Activated T-helper 2 cell treated with anti-CD3 and anti-CD28 coated beads, Interferon-gamma antibody, Interleukin-2, Interleukin-4, amounts not matched to agents 10 μg/mL and 5 μg/mL and 100 μg/mL, durations not matched to agents 14 hours and 24 hours and 36 hours (primary cell): ENCODE data around the gene MET. TPM values are rescaled to one million over a fixed set of nuclear protein-coding genes. Genes with fewer than 3 reads are reported as not detected.
"Not testable (repeated sequence)": the region's sequence is repeated elsewhere in the genome, so short reads cannot be mapped to it uniquely, and the experiment has no call there.

Experiments
- DNase-seq: peaks from one replicate; pipeline ENCODE4 v3.0.0; 2021; ENCODE audit warnings: low spot score
- H3K27ac Mint-ChIP-seq: one replicate; pipeline ENCODE4 v1.8.0; 2021; ENCODE audit warnings: mixed read lengths
- H3K27me3 Mint-ChIP-seq: one replicate; pipeline ENCODE4 v1.8.0; 2021; ENCODE audit warnings: low read depth, mixed read lengths
- H3K36me3 Mint-ChIP-seq: one replicate; pipeline ENCODE4 v1.8.0; 2021; ENCODE audit warnings: low read depth, mixed read lengths
- H3K4me1 Mint-ChIP-seq: one replicate; pipeline ENCODE4 v1.8.0; 2021; ENCODE audit warnings: low read depth, mixed read lengths
- H3K4me3 Mint-ChIP-seq: one replicate; pipeline ENCODE4 v1.8.0; 2021; ENCODE audit warnings: low read depth, mild to moderate bottlenecking, moderate library complexity, mixed read lengths
- H3K9me3 Mint-ChIP-seq: one replicate; pipeline ENCODE4 v1.8.0; 2021; ENCODE audit warnings: mixed read lengths
- intact Hi-C: fragments of 100-400 bp; cut with micrococcal nuclease; formaldehyde crosslinking; loops from one replicate; pipeline ENCODE4 v1.15.1; 2023
- total RNA-seq: library from RNA; stranded (reverse); gene quantifications from 2 replicates; pipeline ENCODE4 v1.2.3, GENCODE V29; 2022

MET gene
- total RNA-seq, 1 donor from 2014 or later: 1.5 TPM

DNA sequence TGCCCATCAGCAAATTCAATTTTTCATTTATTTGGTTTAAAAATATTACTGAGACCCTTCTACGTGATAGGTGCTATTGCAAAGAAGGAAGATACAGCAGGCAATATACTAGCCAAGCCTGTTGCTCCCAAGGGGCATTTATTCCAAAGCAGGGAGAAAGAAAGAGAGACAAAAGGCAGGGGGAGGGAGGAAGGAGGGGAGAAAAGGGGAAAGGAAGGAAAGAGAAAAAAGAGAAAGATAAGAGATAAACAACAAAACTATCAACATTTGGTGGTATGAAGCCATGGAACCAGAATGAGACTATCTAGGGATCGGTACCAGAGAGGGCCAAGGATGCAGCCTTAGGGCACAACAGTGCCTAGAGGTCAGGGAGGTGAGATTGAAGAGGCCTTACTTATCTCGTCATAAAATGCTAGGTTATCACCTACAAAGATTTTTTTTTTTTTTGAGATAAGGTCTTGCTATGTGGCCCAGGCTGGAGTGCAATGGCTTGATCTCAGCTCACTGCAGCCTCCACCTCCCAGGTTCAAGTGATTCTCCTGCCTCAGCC lies 135.1 kb downstream of the MET start:
- H3K4me1 Mint-ChIP-seq: peaks cover 7% of the 10 kb centered on the region
- H3K27me3 Mint-ChIP-seq: peaks cover 13% of the 10 kb centered on the region
- H3K36me3 Mint-ChIP-seq: no peaks in the 10 kb centered on the region
- intact Hi-C loops: loop anchor here (5.0 to 10.0 kb wide), 2 partner anchors 635 to 662 kb away; no protein-coding TSS in a partner anchor
- no peak overlapping the region for H3K27ac Mint-ChIP-seq
- DNase-seq: no peak
- no peaks in the 10 kb centered on the region for H3K9me3 Mint-ChIP-seq
- no peak overlapping the region for H3K4me3 Mint-ChIP-seq

DNA sequence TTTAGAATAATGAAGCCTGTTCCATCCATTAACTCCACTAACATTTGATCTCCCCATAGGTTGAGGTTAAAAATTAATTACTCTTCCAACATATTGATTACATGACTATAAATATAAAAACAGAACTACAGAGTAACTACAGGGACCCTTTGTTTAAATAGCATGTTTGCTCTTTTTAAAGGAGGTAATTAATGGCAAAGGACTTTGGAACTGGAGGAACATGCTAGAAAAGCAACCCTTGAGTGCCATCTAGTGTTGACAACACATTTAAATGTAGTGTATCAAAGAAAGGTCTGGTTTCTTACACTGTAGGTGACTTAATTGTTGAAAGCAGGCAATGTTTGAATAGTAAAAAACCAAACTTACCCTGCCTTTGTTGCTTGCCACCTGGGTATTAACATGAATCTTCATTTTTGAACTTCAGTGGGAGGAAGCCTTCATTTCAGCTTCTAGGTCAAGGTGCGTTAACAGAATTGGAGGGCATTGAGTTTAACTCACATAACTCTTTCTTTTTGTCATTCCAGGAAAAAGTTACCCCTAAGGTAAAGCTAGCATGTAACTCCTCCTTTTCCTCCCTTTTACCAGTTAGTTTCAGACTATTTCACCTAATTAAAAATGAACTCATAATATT lies 137.8 kb downstream of the MET start:
- Mint-ChIP-seq H3K9me3 (no peaks in the 10 kb centered on the region), H3K36me3 (no peaks in the 10 kb centered on the region), H3K27me3 (peaks cover 18% of the 10 kb centered on the region), H3K4me3 (no peak overlapping the region), H3K27ac (no peak overlapping the region), H3K4me1 (peaks cover 3% of the 10 kb centered on the region)
- DNase-seq: no peak
- intact Hi-C loops: loop anchor here (1.0 to 10.0 kb wide), 4 partner anchors 218 to 665 kb away; no protein-coding TSS in a partner anchor

DNA sequence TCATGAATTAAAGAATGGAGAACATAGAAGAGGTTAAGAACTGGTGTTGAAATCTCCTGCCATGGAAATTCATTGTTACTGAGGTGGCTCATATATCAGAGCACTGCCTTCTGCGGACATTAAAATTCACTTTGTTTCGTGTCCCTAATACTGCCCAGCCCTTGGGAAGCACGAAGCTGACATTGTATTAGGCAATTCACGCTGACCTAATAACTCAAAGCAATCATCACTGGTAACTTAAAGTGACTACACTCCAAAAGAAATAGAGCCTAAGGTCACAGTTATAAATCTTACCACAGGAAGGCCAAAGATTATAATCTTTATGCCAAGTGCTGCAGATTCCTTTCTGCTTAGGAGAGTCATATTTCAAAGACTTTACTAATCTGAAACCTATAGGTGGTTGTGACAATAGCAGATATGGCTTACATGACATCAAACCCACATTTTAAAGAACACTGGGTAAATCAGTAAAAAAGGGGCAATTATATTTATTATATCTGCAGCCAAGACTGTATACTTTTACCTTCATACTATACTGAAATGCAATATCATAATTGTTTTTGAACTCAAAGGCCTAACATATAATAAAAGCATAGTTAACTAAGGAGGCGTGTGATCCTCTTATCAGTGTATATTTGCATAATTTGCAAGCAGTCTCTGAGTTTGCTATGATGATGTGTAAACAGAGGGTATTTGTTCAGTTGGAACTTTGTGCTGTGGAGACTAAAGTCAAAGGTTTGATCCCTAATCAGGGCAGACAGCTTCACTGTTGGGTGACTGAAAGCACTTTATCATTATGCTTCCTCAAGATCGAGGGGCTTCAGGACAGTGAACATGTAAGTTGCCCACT lies 138.5 kb downstream of the MET start:
- DNase-seq: no peak
- peaks cover 3% of the 10 kb centered on the region for H3K4me1 Mint-ChIP-seq
- no peaks in the 10 kb centered on the region for H3K9me3 Mint-ChIP-seq
- no peak overlapping the region for H3K27ac Mint-ChIP-seq
- no peak overlapping the region for H3K4me3 Mint-ChIP-seq
- H3K36me3 Mint-ChIP-seq: no peaks in the 10 kb centered on the region
- H3K27me3 Mint-ChIP-seq: peaks cover 18% of the 10 kb centered on the region
- intact Hi-C loops: no loop called here

DNA sequence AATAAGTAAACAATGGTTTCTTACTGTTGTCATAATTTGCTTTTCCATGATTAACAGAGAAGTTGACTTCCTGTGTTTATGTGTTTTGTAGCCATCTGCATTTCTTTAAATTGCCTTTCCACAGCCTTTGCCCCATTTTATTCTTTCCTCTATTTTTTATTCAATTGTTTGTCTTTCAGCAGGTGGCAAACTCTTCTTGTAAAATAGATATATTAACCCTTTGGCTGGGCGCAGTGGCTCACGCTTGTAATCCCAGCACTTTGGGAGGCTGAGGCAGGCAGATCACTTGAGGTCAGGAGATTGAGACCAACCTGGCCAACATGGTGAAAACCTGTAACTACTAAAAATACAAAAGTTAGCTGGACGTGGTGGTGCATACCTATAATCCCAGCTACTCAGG lies 139.8 kb downstream of the MET start:
- H3K9me3 Mint-ChIP-seq: no peaks in the 10 kb centered on the region
- intact Hi-C loops: no loop called here
- DNase-seq: no peak
- H3K4me1 Mint-ChIP-seq: peaks cover 3% of the 10 kb centered on the region
- no peak overlapping the region for H3K4me3 Mint-ChIP-seq
- no peak overlapping the region for H3K27ac Mint-ChIP-seq
- peaks cover 18% of the 10 kb centered on the region for H3K27me3 Mint-ChIP-seq
- no peaks in the 10 kb centered on the region for H3K36me3 Mint-ChIP-seq

DNA sequence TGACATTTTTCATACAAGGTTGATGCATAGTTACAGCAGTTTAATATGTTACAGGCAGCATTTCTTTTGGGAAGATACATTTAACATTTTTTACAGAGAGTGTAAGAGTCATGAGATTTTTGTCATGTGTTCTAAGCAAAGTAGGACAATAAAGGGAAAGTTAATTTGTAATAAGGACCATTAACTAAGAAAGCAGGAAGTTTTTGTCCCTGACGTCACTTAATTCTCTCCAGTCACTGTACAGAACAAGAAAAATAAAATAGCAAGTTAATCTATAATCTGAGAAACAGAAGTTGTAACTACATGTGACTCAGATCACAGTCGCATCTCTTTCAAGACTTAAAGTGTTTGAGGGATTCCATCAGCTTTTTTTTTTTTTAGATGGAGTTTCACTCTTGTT lies 140.9 kb downstream of the MET start:
- intact Hi-C loops: no loop called here
- peaks cover 3% of the 10 kb centered on the region for H3K4me1 Mint-ChIP-seq
- H3K36me3 Mint-ChIP-seq: no peaks in the 10 kb centered on the region

DNA sequence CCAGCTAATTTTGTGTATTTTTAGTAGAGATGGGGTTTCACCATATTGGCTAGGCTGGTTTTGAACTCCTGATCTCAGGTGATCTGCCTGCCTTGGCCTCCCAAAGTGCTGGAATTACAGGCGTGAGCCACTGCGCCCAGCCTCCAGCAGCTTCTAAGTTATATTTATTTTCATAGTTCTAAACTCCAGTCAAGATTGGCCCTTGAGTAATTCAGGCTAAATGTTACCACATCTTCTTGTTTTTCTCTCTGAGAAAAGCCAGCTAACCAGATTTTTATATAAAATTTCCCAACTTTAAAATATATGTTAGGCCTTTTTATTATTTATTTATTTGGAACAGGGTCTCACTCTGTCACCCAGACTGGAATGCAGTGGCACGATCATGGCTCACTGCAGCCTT lies 141.4 kb downstream of the MET start:
- intact Hi-C loops: not testable (repeated sequence)

More for the DNA sequence above, 140.9 kb downstream of the MET start:
- no peak overlapping the region for H3K4me3 Mint-ChIP-seq
- no peak overlapping the region for H3K27ac Mint-ChIP-seq
- no peak for DNase-seq
- no peaks in the 10 kb centered on the region for H3K9me3 Mint-ChIP-seq
- H3K27me3 Mint-ChIP-seq: peaks cover 25% of the 10 kb centered on the region

DNA sequence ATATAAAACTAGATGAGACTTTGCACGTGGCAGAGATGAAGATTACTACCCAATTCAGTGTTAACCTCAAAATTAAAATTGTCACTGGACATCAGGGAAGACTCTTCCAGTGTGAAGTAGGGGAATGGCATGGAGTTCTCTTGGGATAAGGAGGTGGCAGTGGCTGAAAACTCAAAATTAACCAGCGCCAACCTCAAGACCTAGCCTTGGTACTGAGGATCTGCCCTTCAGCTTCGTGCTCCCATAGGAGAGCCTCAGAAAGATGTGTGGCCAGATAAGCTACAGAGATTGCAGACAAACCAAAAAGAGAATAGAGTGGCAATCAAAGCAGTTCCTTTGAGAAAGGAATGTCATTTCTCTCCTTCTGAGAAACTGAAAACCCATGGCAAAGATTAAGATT lies 143.0 kb downstream of the MET start:
- peaks cover 31% of the 10 kb centered on the region for H3K27me3 Mint-ChIP-seq
- no peak overlapping the region for H3K4me3 Mint-ChIP-seq
- DNase-seq: no peak
- intact Hi-C loops: no loop called here
- no peaks in the 10 kb centered on the region for H3K9me3 Mint-ChIP-seq
- H3K36me3 Mint-ChIP-seq: no peaks in the 10 kb centered on the region
- peaks cover 3% of the 10 kb centered on the region for H3K4me1 Mint-ChIP-seq
- H3K27ac Mint-ChIP-seq: no peak overlapping the region

More for the DNA sequence above, 141.4 kb downstream of the MET start:
- not testable (repeated sequence) for H3K36me3 Mint-ChIP-seq, H3K9me3 Mint-ChIP-seq, H3K27ac Mint-ChIP-seq, H3K4me1 Mint-ChIP-seq, H3K4me3 Mint-ChIP-seq, DNase-seq
- peaks cover 25% of the 10 kb centered on the region for H3K27me3 Mint-ChIP-seq

DNA sequence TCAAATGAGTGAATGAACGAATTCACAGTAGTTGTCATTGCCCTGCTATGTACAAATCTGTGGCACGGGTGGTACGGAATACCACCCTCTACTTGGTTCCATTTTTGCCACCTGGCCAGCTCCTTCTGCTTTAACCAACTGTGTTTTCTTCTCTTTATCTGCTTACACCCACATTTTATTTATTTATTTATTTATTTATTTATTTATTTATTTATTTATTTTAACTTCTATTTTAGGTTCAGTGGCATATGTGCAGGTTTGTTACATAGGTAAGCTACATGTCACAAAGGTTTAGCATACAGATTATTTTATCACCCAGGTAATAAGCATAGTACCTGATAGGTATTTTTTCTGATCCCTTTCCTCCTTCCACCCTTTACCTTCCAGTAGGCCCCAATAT lies 148.2 kb downstream of the MET start:
- H3K4me1 Mint-ChIP-seq: peaks cover 2% of the 10 kb centered on the region
- H3K27ac Mint-ChIP-seq: no peak overlapping the region
- DNase-seq: no peak
- H3K4me3 Mint-ChIP-seq: no peak overlapping the region
- peaks cover 7% of the 10 kb centered on the region for H3K9me3 Mint-ChIP-seq
- no peaks in the 10 kb centered on the region for H3K36me3 Mint-ChIP-seq
- H3K27me3 Mint-ChIP-seq: peaks cover 28% of the 10 kb centered on the region
- intact Hi-C loops: no loop called here

DNA sequence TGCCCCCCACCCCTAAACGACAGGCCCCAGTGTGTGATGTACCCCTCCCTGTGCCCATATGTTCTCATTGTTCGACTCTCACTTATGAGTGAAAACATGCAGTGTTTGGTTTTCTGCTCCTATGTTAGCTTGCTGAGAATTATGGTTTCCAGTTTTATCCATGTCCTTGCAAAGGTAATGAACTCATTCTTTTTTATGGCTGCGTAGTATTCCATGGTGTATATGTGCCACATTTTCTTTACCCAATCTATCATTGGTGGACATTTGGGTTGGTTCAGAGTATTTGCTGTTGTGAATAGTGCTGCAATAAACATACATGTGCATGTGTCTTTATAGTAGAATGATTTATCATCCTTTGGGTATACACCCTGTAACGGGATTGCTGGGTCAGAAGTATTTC lies 149.7 kb downstream of the MET start:
- H3K36me3 Mint-ChIP-seq, H3K4me1 Mint-ChIP-seq, H3K9me3 Mint-ChIP-seq, intact Hi-C loops, DNase-seq, H3K27ac Mint-ChIP-seq, H3K4me3 Mint-ChIP-seq: not testable (repeated sequence)
- peaks cover 36% of the 10 kb centered on the region for H3K27me3 Mint-ChIP-seq

DNA sequence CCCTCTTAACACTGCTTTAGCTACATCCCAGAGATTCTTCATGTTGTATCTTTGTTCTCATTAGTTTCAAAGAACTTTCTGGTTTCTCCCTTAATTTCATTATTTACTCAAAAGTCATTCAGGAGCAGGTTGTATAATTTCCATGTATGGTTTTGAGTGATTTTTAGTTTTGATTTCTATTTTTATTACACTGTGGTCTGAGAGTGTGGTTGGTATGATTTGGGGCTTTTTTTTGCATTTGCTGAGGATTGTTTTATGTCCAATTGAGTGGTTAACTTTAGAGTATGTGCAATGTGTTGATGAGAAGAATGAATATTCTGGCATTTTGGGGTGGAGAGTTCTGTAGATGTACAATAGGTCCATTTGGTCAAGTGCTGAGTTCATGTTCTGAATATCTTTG lies 152.5 kb downstream of the MET start:
- peaks cover 2% of the 10 kb centered on the region for H3K4me1 Mint-ChIP-seq
- no peak overlapping the region for H3K27ac Mint-ChIP-seq
- intact Hi-C loops: no loop called here
- peaks cover 27% of the 10 kb centered on the region for H3K27me3 Mint-ChIP-seq
- DNase-seq: no peak
- no peaks in the 10 kb centered on the region for H3K36me3 Mint-ChIP-seq
- H3K4me3 Mint-ChIP-seq: no peak overlapping the region
- peaks cover 7% of the 10 kb centered on the region for H3K9me3 Mint-ChIP-seq

DNA sequence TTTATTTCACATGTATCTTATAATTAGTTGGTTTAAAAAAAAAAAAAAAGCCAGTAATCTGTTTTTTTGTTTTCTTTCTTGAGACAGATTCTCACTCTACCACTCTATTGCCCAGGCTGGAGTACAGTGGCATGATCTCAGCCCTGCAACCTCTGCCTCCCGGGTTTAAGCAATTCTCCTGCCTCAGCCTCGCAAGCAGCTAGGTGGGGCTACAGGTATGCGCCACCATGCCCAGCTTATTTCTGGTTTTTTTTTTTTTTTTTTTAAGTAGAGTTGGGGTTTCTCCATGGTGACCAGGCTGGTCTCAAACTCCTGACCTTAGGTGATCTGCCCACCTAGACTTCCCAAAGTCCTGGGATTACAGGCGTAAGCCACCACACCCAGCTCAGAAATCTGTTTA lies 156.3 kb downstream of the MET start:
- no peaks in the 10 kb centered on the region for H3K36me3 Mint-ChIP-seq
- H3K9me3 Mint-ChIP-seq: peaks cover 7% of the 10 kb centered on the region
- intact Hi-C loops: no loop called here
- H3K4me1 Mint-ChIP-seq: peaks cover 2% of the 10 kb centered on the region
- peaks cover 29% of the 10 kb centered on the region for H3K27me3 Mint-ChIP-seq
- no peak overlapping the region for H3K27ac Mint-ChIP-seq
- no peak overlapping the region for H3K4me3 Mint-ChIP-seq
- DNase-seq: no peak

DNA sequence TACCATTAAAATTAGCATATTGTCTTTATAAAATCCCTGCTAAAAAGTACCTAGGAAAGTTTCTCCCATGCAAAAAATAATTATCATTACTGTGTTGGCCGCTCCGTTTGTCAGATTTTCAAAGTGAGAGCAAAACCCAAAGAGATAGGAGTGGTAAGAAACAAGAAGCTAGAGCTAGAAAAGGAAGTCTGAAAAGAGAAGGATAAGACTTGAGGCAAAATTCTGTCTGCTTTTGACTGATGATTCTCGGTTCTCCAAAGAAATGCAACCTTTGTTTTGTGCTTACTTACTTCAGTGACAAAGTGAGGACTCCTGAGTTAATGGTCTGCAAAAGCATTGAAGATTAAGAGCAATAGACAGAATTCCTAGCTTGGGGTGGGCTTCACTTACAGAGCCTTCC lies 157.0 kb downstream of the MET start:
- intact Hi-C loops: no loop called here
- H3K27me3 Mint-ChIP-seq: peaks cover 27% of the 10 kb centered on the region
- peaks cover 7% of the 10 kb centered on the region for H3K9me3 Mint-ChIP-seq
- peaks cover 2% of the 10 kb centered on the region for H3K4me1 Mint-ChIP-seq
- DNase-seq: no peak
- no peak overlapping the region for H3K4me3 Mint-ChIP-seq
- H3K27ac Mint-ChIP-seq: no peak overlapping the region
- H3K36me3 Mint-ChIP-seq: no peaks in the 10 kb centered on the region

DNA sequence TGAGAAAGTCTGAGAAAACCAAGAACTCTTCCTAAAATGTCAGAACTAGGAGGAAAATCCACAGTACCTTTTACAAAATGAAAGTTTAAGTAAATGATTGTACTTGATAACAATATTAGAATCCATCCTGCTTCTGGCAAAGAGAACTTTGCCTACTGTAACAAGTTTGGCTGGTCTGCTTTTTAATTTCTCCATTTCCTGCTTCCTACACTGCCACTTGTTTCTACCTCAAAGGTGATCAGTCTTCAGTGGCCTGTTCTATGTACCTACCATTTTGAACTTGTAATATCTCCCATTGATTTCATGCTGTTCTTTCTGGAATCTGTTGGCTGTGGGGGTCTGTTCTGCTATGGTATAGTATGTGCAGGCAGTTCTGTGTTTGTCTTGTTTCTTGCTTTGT lies 157.5 kb downstream of the MET start:
- H3K4me1 Mint-ChIP-seq: peaks cover under 1% of the 10 kb centered on the region
- no peak overlapping the region for H3K4me3 Mint-ChIP-seq
- intact Hi-C loops: no loop called here
- no peaks in the 10 kb centered on the region for H3K36me3 Mint-ChIP-seq
- H3K27me3 Mint-ChIP-seq: peaks cover 25% of the 10 kb centered on the region
- no peak overlapping the region for H3K27ac Mint-ChIP-seq
- no peak for DNase-seq
- peaks cover 3% of the 10 kb centered on the region for H3K9me3 Mint-ChIP-seq
